Sigmoid colon (tissue), 4 donors: ENCODE measurements around the gene TRIM65.

Experiments used
- POLR2AphosphoS5 ChIP-seq, 4 donors: sonication (generic); formaldehyde crosslinking; IDR thresholded peaks; one replicate each; pipeline ENCODE4 v1.6.1; 2017; ENCODE audit warnings: antibody characterized with exemption in 4 of 4
- TF ChIP-seq, protein P1 (sequence below), 4 experiments: fragments of 450-650 bp in 3 of 4; fragments of 200-600 bp in 1 of 4; IDR thresholded peaks; one replicate each; pipeline ENCODE4 v1.5.1; 2016 to 2019; ENCODE audit warnings: antibody characterized with exemption in 4 of 4, mild to moderate bottlenecking in 3 of 4, moderate library complexity in 2 of 4

DNA sequence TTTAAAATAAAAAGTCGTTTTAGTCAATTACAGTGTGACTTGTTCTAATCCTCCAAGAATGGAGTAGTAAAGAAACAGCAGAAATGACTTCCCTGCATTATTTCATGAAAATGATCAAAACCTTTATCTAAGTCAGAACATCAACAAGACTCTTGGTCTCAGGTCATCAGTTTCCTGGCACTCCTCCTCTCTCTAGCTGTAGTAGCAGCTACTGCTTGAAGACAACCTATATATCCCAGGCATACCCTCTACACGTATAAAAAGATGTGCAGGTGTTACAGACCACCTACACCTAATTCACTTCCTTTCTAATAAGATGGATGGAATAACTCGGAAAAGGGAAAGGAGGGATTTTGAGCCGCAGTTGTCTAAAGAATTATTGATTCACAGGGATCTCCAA is 45.7 kb upstream of the TRIM65 start:
- TF ChIP-seq, protein P1, sequence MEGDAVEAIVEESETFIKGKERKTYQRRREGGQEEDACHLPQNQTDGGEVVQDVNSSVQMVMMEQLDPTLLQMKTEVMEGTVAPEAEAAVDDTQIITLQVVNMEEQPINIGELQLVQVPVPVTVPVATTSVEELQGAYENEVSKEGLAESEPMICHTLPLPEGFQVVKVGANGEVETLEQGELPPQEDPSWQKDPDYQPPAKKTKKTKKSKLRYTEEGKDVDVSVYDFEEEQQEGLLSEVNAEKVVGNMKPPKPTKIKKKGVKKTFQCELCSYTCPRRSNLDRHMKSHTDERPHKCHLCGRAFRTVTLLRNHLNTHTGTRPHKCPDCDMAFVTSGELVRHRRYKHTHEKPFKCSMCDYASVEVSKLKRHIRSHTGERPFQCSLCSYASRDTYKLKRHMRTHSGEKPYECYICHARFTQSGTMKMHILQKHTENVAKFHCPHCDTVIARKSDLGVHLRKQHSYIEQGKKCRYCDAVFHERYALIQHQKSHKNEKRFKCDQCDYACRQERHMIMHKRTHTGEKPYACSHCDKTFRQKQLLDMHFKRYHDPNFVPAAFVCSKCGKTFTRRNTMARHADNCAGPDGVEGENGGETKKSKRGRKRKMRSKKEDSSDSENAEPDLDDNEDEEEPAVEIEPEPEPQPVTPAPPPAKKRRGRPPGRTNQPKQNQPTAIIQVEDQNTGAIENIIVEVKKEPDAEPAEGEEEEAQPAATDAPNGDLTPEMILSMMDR (IDR thresholded peaks at IDR 0.05), result no peak
- no peak for TF ChIP-seq POLR2AphosphoS5 (IDR thresholded peaks at IDR 0.05)
